ENCODE results near the gene ATXN1.

The ATXN1 gene

DNA sequence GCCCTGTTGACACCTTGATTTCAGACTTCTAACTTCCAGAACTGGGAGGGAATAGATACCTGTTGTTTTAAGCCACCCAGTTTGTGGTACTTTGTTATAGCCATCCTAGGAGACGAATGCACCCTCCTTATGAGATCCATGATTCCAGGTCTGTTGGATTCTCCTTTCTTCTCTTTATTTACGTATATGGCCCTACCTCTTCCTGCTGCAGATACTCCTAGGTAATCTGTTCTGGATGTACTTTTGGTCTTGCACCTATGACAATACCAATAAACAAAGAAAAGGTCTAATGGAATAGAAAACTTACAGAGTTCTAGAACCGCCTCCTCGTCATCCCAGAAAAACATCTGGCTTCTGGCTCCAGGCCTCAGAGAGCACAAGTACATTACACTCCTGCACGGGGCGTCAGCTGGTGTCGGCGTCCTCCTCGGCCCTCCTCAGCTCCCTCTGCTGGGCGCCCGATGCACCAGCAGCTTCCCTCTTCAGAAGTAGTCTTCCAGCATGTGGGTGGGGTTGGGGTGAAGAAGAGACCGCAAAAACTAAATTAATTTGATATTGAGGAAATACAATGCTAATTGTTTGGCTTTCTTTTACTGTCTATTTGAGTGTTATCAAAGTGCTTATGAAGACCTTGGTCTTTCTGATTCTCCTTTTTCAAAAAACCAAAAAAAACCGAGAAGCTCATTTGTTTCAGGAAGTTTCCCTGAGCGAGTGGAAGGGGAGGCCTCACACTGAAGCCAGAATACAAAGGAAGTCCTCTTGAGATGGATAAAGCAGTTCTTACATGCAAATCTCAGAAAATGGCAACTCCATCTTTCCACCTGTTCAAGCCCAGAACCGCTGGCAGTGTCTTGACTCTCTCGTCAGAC is 9.7 kb upstream of the ATXN1 start:
- peak overlapping the region; percentile 12; the same call in 1 of the 2 replicates for H3K27ac ChIP-seq (ENCODE audit: extremely low read depth, low read depth, low read length)
- POLR2A ChIA-PET: interaction anchor here (1.1 kb wide), 1 partner anchor 9 kb away, joined by 6 read pairs; the partner anchor contains the start of gene ATXN1
- CTCF ChIA-PET: interaction anchor here (0.5 to 10.0 kb wide), 56 partner anchors 8 to 485 kb away, joined by 3 to 82 read pairs (median 3); partner anchors contain the start of gene ATXN1
- H3K36me3 ChIP-seq (ENCODE audit: control insufficient read depth in 2 of 2, insufficient read depth in 1 of 2, low read length in 2 of 2): no peaks in the 10 kb centered on the region
- no peaks in the 10 kb centered on the region for H3K9me3 ChIP-seq (ENCODE audit: control insufficient read depth, insufficient read depth, low read depth, low read length)
- no peak overlapping the region for H3K4me3 ChIP-seq (ENCODE audit: low read depth, low read length)
- peaks cover 46% of the 10 kb centered on the region for H3K4me1 ChIP-seq (ENCODE audit: control insufficient read depth, insufficient read depth, low read length)
- TF ChIP-seq ZNF19 (tag by site-specific recombination; IDR thresholded peaks at IDR 0.05; ENCODE audit: low read depth): no peak
- no peak for TF ChIP-seq ZNF133 (tag by site-specific recombination; IDR thresholded peaks at IDR 0.05)
- TF ChIP-seq SP3 (tag by site-specific recombination; IDR thresholded peaks at IDR 0.05): no peak
- TF ChIP-seq MEIS1 (CRISPR knock-in tag; IDR thresholded peaks at IDR 0.05; ENCODE audit: borderline replicate concordance): 0 out of 2 replicates have a peak, but pooled peaks have one; percentile 20
- TF ChIP-seq, protein P1, sequence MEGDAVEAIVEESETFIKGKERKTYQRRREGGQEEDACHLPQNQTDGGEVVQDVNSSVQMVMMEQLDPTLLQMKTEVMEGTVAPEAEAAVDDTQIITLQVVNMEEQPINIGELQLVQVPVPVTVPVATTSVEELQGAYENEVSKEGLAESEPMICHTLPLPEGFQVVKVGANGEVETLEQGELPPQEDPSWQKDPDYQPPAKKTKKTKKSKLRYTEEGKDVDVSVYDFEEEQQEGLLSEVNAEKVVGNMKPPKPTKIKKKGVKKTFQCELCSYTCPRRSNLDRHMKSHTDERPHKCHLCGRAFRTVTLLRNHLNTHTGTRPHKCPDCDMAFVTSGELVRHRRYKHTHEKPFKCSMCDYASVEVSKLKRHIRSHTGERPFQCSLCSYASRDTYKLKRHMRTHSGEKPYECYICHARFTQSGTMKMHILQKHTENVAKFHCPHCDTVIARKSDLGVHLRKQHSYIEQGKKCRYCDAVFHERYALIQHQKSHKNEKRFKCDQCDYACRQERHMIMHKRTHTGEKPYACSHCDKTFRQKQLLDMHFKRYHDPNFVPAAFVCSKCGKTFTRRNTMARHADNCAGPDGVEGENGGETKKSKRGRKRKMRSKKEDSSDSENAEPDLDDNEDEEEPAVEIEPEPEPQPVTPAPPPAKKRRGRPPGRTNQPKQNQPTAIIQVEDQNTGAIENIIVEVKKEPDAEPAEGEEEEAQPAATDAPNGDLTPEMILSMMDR (tag by site-specific recombination; IDR thresholded peaks at IDR 0.05): peak; percentile 72
- no peak for TF ChIP-seq ZNF248 (tag by site-specific recombination; IDR thresholded peaks at IDR 0.05)
- no peak for TF ChIP-seq ZBTB21 (tag by site-specific recombination; IDR thresholded peaks at IDR 0.05)
- no peak for TF ChIP-seq RBAK (tag by site-specific recombination; IDR thresholded peaks at IDR 0.05)
- TF ChIP-seq ZNF146 (tag by site-specific recombination; IDR thresholded peaks at IDR 0.05): no peak
- no peak for TF ChIP-seq ZNF768 (tag by site-specific recombination; IDR thresholded peaks at IDR 0.05)
- peak; percentile 44 for TF ChIP-seq SP7 (tag by site-specific recombination; IDR thresholded peaks at IDR 0.05)
- TF ChIP-seq ZNF645 (tag by site-specific recombination; IDR thresholded peaks at IDR 0.05): no peak
- no peak for TF ChIP-seq ZBTB8A (tag by site-specific recombination; IDR thresholded peaks at IDR 0.05)
- TF ChIP-seq ZSCAN5A (tag by site-specific recombination; IDR thresholded peaks at IDR 0.05): no peak
- no peak; the same call in 1 of the 2 replicates for TF ChIP-seq ZNF600 (tag by site-specific recombination; IDR thresholded peaks at IDR 0.05)
- TF ChIP-seq KLF16 (tag by site-specific recombination; IDR thresholded peaks at IDR 0.05): no peak
- no peak for TF ChIP-seq ZFP3 (tag by site-specific recombination; IDR thresholded peaks at IDR 0.05; ENCODE audit: low read depth)
- TF ChIP-seq ZNF169 (tag by site-specific recombination; IDR thresholded peaks at IDR 0.05): no peak
- TF ChIP-seq ZNF623 (tag by site-specific recombination; IDR thresholded peaks at IDR 0.05): no peak
- TF ChIP-seq SALL2 (tag by site-specific recombination; IDR thresholded peaks at IDR 0.05; ENCODE audit: borderline replicate concordance): no peak
- TF ChIP-seq ZBTB17 (tag by site-specific recombination; IDR thresholded peaks at IDR 0.05): peak; percentile 81
- TF ChIP-seq ZNF184 (tag by site-specific recombination; IDR thresholded peaks at IDR 0.05): no peak
- 0 out of 2 replicates have a peak, but pooled peaks have one; percentile 14 for TF ChIP-seq ZEB2 (tag by site-specific recombination; IDR thresholded peaks at IDR 0.05)
- no peak for TF ChIP-seq ZNF311 (tag by site-specific recombination; IDR thresholded peaks at IDR 0.05; ENCODE audit: borderline replicate concordance)
- peak; percentile 73; the same call in 1 of the 2 replicates for TF ChIP-seq ZNF660 (tag by site-specific recombination; IDR thresholded peaks at IDR 0.05)
- 0 out of 2 replicates have a peak, but pooled peaks have one; percentile 20 for TF ChIP-seq IKZF3 (tag by site-specific recombination; IDR thresholded peaks at IDR 0.05)
- no peak for TF ChIP-seq ZNF433 (tag by site-specific recombination; IDR thresholded peaks at IDR 0.05; ENCODE audit: low read depth)
- TF ChIP-seq ZBTB44 (tag by site-specific recombination; IDR thresholded peaks at IDR 0.05): peak; percentile 61; the same call in 1 of the 2 replicates
- no peak for TF ChIP-seq ZNF785 (tag by site-specific recombination; IDR thresholded peaks at IDR 0.05)
- peak; percentile 76; the same call in 1 of the 2 replicates for TF ChIP-seq ZNF2 (tag by site-specific recombination; IDR thresholded peaks at IDR 0.05)
- TF ChIP-seq ZNF221 (tag by site-specific recombination; IDR thresholded peaks at IDR 0.05; ENCODE audit: borderline replicate concordance): no peak
